ENCODE data around the gene ATP1A2.

ATP1A2 gene

GRCh38 chr1:160101717-160102522 is 13.6 kb upstream of the ATP1A2 start:
- no CpG with 5 or more reads among the region's 9 CpGs for WGBS (ENCODE audit: extremely low coverage, insufficient coverage, insufficient read length)

GRCh38 chr1:160103658-160104408 is 11.7 kb upstream of the ATP1A2 start:
- H3K27me3 ChIP-seq (ENCODE audit: insufficient read depth, low read length), result no peaks in the 10 kb centered on the region
- no peak overlapping the region for H2AFZ ChIP-seq (ENCODE audit: insufficient read depth, low read length, poor library complexity)
- no peaks in the 10 kb centered on the region for H3K36me3 ChIP-seq (ENCODE audit: control insufficient read depth in 1 of 2, insufficient read depth in 2 of 2, low read length in 2 of 2)
- H3K4ac ChIP-seq (ENCODE audit: low read depth, low read length), result no peak overlapping the region
- no peak overlapping the region for H3K18ac ChIP-seq (ENCODE audit: low read length)
- no peak overlapping the region for H4K8ac ChIP-seq (ENCODE audit: low read depth, low read length)
- H3K4me3 ChIP-seq (ENCODE audit: low read depth, low read length), result no peak overlapping the region
- H3K14ac ChIP-seq (ENCODE audit: low read length), result no peak overlapping the region
- H2BK120ac ChIP-seq (ENCODE audit: insufficient read depth, low read length, poor library complexity), result no peak overlapping the region
- H3K79me1 ChIP-seq (ENCODE audit: low read length), result no peaks in the 10 kb centered on the region
- H3K9ac ChIP-seq (ENCODE audit: low read length), result no peak overlapping the region
- H4K91ac ChIP-seq (ENCODE audit: low read depth, low read length), result no peak overlapping the region
- no peak overlapping the region for H4K12ac ChIP-seq (ENCODE audit: low read depth, low read length)
- no peak overlapping the region for H3K27ac ChIP-seq (ENCODE audit: low read depth, low read length)
- H3K79me2 ChIP-seq (ENCODE audit: control insufficient read depth, insufficient read depth, low read length, poor library complexity), result no peaks in the 10 kb centered on the region
- H3K9me3 ChIP-seq (ENCODE audit: insufficient read depth, low read depth, low read length), result no peaks in the 10 kb centered on the region
- H2BK12ac ChIP-seq (ENCODE audit: low read length), result no peak overlapping the region
- H3K4me2 ChIP-seq (ENCODE audit: low read length), result no peak overlapping the region
- H2BK5ac ChIP-seq (ENCODE audit: low read depth, low read length, poor library complexity), result no peak overlapping the region
- no peak overlapping the region for H3K23ac ChIP-seq (ENCODE audit: low read length)
- no peak overlapping the region for H2AK5ac ChIP-seq (ENCODE audit: low read length)
- H3K4me1 ChIP-seq (ENCODE audit: control insufficient read depth in 1 of 2, insufficient read depth in 2 of 2, low read length in 2 of 2), result peaks cover 3 to 6% of the 10 kb centered on the region in 2 experiments
- no peak for DNase-seq
- no CpG with 5 or more reads among the region's 6 CpGs for WGBS (ENCODE audit: extremely low coverage, insufficient coverage, insufficient read length)

More at GRCh38 chr1:160101717-160102522, 13.6 kb upstream of the ATP1A2 start:
- DNase-seq, result no peak
- Histone ChIP-seq H4K91ac (ENCODE audit: low read depth, low read length) (no peak overlapping the region), H3K27ac (ENCODE audit: low read depth, low read length) (no peak overlapping the region), H3K79me2 (ENCODE audit: control insufficient read depth, insufficient read depth, low read length, poor library complexity) (no peaks in the 10 kb centered on the region), H2BK12ac (ENCODE audit: low read length) (no peak overlapping the region), H3K4ac (ENCODE audit: low read depth, low read length) (no peak overlapping the region), H3K14ac (ENCODE audit: low read length) (no peak overlapping the region), H2BK5ac (ENCODE audit: low read depth, low read length, poor library complexity) (no peak overlapping the region), H2AFZ (ENCODE audit: insufficient read depth, low read length, poor library complexity) (no peak overlapping the region), H4K12ac (ENCODE audit: low read depth, low read length) (no peak overlapping the region), H3K79me1 (ENCODE audit: low read length) (peaks cover 2% of the 10 kb centered on the region), H3K36me3 (ENCODE audit: control insufficient read depth in 1 of 2, insufficient read depth in 2 of 2, low read length in 2 of 2) (no peaks in the 10 kb centered on the region), H3K23ac (ENCODE audit: low read length) (no peak overlapping the region), H3K27me3 (ENCODE audit: insufficient read depth, low read length) (no peaks in the 10 kb centered on the region), H4K8ac (ENCODE audit: low read depth, low read length) (no peak overlapping the region), H3K4me2 (ENCODE audit: low read length) (no peak overlapping the region), H3K4me1 (ENCODE audit: control insufficient read depth in 1 of 2, insufficient read depth in 2 of 2, low read length in 2 of 2) (peaks cover 13% of the 10 kb centered on the region in 2 experiments), H3K9ac (ENCODE audit: low read length) (no peak overlapping the region), H2BK120ac (ENCODE audit: insufficient read depth, low read length, poor library complexity) (no peak overlapping the region), H3K9me3 (ENCODE audit: insufficient read depth, low read depth, low read length) (no peaks in the 10 kb centered on the region), H3K18ac (ENCODE audit: low read length) (no peak overlapping the region), H3K4me3 (ENCODE audit: low read depth, low read length) (no peak overlapping the region), H2AK5ac (ENCODE audit: low read length) (no peak overlapping the region)

GRCh38 chr1:160104486-160104885 is 11.1 kb upstream of the ATP1A2 start:
- Histone ChIP-seq H3K79me2 (ENCODE audit: control insufficient read depth, insufficient read depth, low read length, poor library complexity) (no peaks in the 10 kb centered on the region), H4K91ac (ENCODE audit: low read depth, low read length) (no peak overlapping the region), H3K9ac (ENCODE audit: low read length) (no peak overlapping the region), H2BK120ac (ENCODE audit: insufficient read depth, low read length, poor library complexity) (no peak overlapping the region), H3K18ac (ENCODE audit: low read length) (no peak overlapping the region), H3K79me1 (ENCODE audit: low read length) (no peaks in the 10 kb centered on the region), H3K4me3 (ENCODE audit: low read depth, low read length) (no peak overlapping the region), H3K27me3 (ENCODE audit: insufficient read depth, low read length) (no peaks in the 10 kb centered on the region), H3K4ac (ENCODE audit: low read depth, low read length) (no peak overlapping the region), H3K23ac (ENCODE audit: low read length) (no peak overlapping the region), H3K27ac (ENCODE audit: low read depth, low read length) (no peak overlapping the region), H3K9me3 (ENCODE audit: insufficient read depth, low read depth, low read length) (no peaks in the 10 kb centered on the region), H2BK5ac (ENCODE audit: low read depth, low read length, poor library complexity) (no peak overlapping the region), H4K12ac (ENCODE audit: low read depth, low read length) (no peak overlapping the region), H4K8ac (ENCODE audit: low read depth, low read length) (no peak overlapping the region), H2AFZ (ENCODE audit: insufficient read depth, low read length, poor library complexity) (no peak overlapping the region), H3K36me3 (ENCODE audit: control insufficient read depth in 1 of 2, insufficient read depth in 2 of 2, low read length in 2 of 2) (no peaks in the 10 kb centered on the region), H3K4me2 (ENCODE audit: low read length) (no peak overlapping the region), H2AK5ac (ENCODE audit: low read length) (no peak overlapping the region), H3K14ac (ENCODE audit: low read length) (no peak overlapping the region), H3K4me1 (ENCODE audit: control insufficient read depth in 1 of 2, insufficient read depth in 2 of 2, low read length in 2 of 2) (peaks cover 3 to 4% of the 10 kb centered on the region in 2 experiments), H2BK12ac (ENCODE audit: low read length) (no peak overlapping the region)
- WGBS (ENCODE audit: extremely low coverage, insufficient coverage, insufficient read length), result no CpG with 5 or more reads among the region's 3 CpGs
- DNase-seq, result no peak

- Histone ChIP-seq H3K4me3 (ENCODE audit: low read depth, low read length) (no peak overlapping the region), H2BK5ac (ENCODE audit: low read depth, low read length, poor library complexity) (no peak overlapping the region), H3K79me2 (ENCODE audit: control insufficient read depth, insufficient read depth, low read length, poor library complexity) (no peaks in the 10 kb centered on the region), H3K9me3 (ENCODE audit: insufficient read depth, low read depth, low read length) (no peaks in the 10 kb centered on the region), H3K4me2 (ENCODE audit: low read length) (no peak overlapping the region), H2BK120ac (ENCODE audit: insufficient read depth, low read length, poor library complexity) (no peak overlapping the region), H4K12ac (ENCODE audit: low read depth, low read length) (no peak overlapping the region), H3K4me1 (ENCODE audit: control insufficient read depth in 1 of 2, insufficient read depth in 2 of 2, low read length in 2 of 2) (peaks cover 3 to 4% of the 10 kb centered on the region in 2 experiments), H3K79me1 (ENCODE audit: low read length) (no peaks in the 10 kb centered on the region), H3K36me3 (ENCODE audit: control insufficient read depth in 1 of 2, insufficient read depth in 2 of 2, low read length in 2 of 2) (no peaks in the 10 kb centered on the region), H3K4ac (ENCODE audit: low read depth, low read length) (no peak overlapping the region), H2BK12ac (ENCODE audit: low read length) (no peak overlapping the region), H3K27me3 (ENCODE audit: insufficient read depth, low read length) (no peaks in the 10 kb centered on the region), H3K18ac (ENCODE audit: low read length) (no peak overlapping the region), H4K91ac (ENCODE audit: low read depth, low read length) (no peak overlapping the region), H4K8ac (ENCODE audit: low read depth, low read length) (no peak overlapping the region), H3K9ac (ENCODE audit: low read length) (no peak overlapping the region), H3K14ac (ENCODE audit: low read length) (no peak overlapping the region), H3K23ac (ENCODE audit: low read length) (no peak overlapping the region), H3K27ac (ENCODE audit: low read depth, low read length) (no peak overlapping the region), H2AK5ac (ENCODE audit: low read length) (no peak overlapping the region), H2AFZ (ENCODE audit: insufficient read depth, low read length, poor library complexity) (no peak overlapping the region)
- no peak for DNase-seq
- WGBS (ENCODE audit: extremely low coverage, insufficient coverage, insufficient read length), result no CpG with 5 or more reads among the region's 5 CpGs
These were observed 10.4 kb upstream of the ATP1A2 start for GRCh38 chr1:160105155-160105554.

All from trophoblast cell (in vitro differentiated cells and primary cell).